Body of pancreas (tissue), 4 donors: ENCODE results near the gene GAP43.

ENCODE experiments used
- POLR2A ChIP-seq, 3 donors: fragments of 450-650 bp; IDR thresholded peaks; one replicate each; pipeline ENCODE4 v1.6.1; 2016; ENCODE audit warnings: antibody characterized with exemption in 3 of 3, mild to moderate bottlenecking in 2 of 3
- TF ChIP-seq, protein P1 (sequence below), 7 experiments: fragments of 450-650 bp in 4 of 7; fragments of 200-600 bp in 3 of 7; sonication (generic) in 3 of 7; IDR thresholded peaks; one replicate each; pipeline ENCODE4 v1.5.1; 2016 to 2019; ENCODE audit warnings: antibody characterized with exemption in 7 of 7

DNA sequence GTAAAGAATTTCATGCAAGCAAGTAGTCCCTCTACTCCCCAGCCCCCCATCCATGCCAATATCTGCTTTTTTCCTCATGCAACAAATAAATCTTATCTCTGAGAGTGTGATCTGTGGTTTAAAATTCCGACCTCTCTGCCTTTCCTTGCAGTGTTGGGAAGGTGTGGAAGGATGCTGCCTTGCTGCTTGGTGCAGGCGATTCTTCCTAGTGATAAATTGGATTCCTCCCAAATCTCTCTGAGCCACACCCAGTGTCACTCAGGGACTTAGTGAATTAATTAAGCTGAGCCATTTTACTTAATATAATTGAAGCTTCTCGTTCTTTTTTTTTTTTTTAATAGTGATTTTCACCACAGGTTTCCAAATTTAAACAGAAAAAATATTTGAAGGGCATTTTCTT lies 3.4 kb downstream of the GAP43 start:
- TF ChIP-seq, protein P1, sequence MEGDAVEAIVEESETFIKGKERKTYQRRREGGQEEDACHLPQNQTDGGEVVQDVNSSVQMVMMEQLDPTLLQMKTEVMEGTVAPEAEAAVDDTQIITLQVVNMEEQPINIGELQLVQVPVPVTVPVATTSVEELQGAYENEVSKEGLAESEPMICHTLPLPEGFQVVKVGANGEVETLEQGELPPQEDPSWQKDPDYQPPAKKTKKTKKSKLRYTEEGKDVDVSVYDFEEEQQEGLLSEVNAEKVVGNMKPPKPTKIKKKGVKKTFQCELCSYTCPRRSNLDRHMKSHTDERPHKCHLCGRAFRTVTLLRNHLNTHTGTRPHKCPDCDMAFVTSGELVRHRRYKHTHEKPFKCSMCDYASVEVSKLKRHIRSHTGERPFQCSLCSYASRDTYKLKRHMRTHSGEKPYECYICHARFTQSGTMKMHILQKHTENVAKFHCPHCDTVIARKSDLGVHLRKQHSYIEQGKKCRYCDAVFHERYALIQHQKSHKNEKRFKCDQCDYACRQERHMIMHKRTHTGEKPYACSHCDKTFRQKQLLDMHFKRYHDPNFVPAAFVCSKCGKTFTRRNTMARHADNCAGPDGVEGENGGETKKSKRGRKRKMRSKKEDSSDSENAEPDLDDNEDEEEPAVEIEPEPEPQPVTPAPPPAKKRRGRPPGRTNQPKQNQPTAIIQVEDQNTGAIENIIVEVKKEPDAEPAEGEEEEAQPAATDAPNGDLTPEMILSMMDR (IDR thresholded peaks at IDR 0.05) = no peak
- TF ChIP-seq POLR2A (IDR thresholded peaks at IDR 0.05) = no peak
